DOHH2 (cell line): ENCODE results near the gene YWHAB.

Source experiments
- H3F3A ChIP-seq: fragments of 200-600 bp; sonication (generic), shearing (Covaris generic); 2 replicates; pipeline ENCODE4 v1.6.0; 2016; ENCODE audit warnings: antibody characterized with exemption, mild to moderate bottlenecking; ENCODE audit not compliant: control insufficient read depth, insufficient read depth
- H3K27ac ChIP-seq: fragments of 200-600 bp; sonication (generic); 2 replicates; pipeline ENCODE4 v1.5.1; 2014; ENCODE audit warnings: low read depth, mild to moderate bottlenecking, low read length, moderate library complexity
- H3K27me3 ChIP-seq: fragments of 200-600 bp; sonication (generic); 2 replicates; pipeline ENCODE4 v1.6.1; 2014; ENCODE audit warnings: mild to moderate bottlenecking, low read length, mixed read lengths; ENCODE audit not compliant: control insufficient read depth
- H3K36me3 ChIP-seq: fragments of 200-600 bp; sonication (generic); 2 replicates; pipeline ENCODE4 v1.6.1; 2014; ENCODE audit warnings: mild to moderate bottlenecking, low read length, moderate library complexity, mixed read lengths; ENCODE audit not compliant: control insufficient read depth
- H3K4me1 ChIP-seq: fragments of 200-600 bp; sonication (generic); 2 replicates; pipeline ENCODE4 v1.6.1; 2014; ENCODE audit warnings: mild to moderate bottlenecking, low read length, mixed read lengths; ENCODE audit not compliant: control insufficient read depth
- H3K4me2 ChIP-seq: fragments of 200-600 bp; sonication (generic); 2 replicates; pipeline ENCODE4 v1.6.0; 2014; ENCODE audit warnings: mild to moderate bottlenecking, low read length, moderate library complexity
- H3K4me3 ChIP-seq: fragments of 200-600 bp; sonication (generic); 2 replicates; pipeline ENCODE4 v1.5.1; 2014; ENCODE audit warnings: mild to moderate bottlenecking, low read length, mixed read lengths
- H3K79me2 ChIP-seq: fragments of 200-600 bp; sonication (generic); 2 replicates; pipeline ENCODE4 v1.6.1; 2014; ENCODE audit warnings: mild to moderate bottlenecking, low read length, mixed read lengths; ENCODE audit not compliant: control insufficient read depth
- H3K9me2 ChIP-seq: fragments of 200-600 bp; sonication (generic); replicated peaks from 2 replicates; pipeline ENCODE4 v1.6.1; 2014; ENCODE audit warnings: mild to moderate bottlenecking, low read length, mixed read lengths; ENCODE audit not compliant: control insufficient read depth
- H3K9me3 ChIP-seq: fragments of 200-600 bp; sonication (generic); 2 replicates; pipeline ENCODE4 v1.6.1; 2014; ENCODE audit warnings: antibody characterized with exemption, low read length, mixed read lengths; ENCODE audit not compliant: control insufficient read depth, insufficient read depth
- H4K20me1 ChIP-seq: fragments of 200-600 bp; sonication (generic); 2 replicates; pipeline ENCODE4 v1.6.0; 2014; ENCODE audit warnings: low read depth, mild to moderate bottlenecking, antibody characterized with exemption, low read length, moderate library complexity; ENCODE audit not compliant: control insufficient read depth, insufficient read depth
- EZH2phosphoT487 ChIP-seq: fragments of 200-600 bp; sonication (generic); IDR thresholded peaks from 2 replicates; pipeline ENCODE4 v1.6.1; 2017; ENCODE audit warnings: borderline replicate concordance, mild to moderate bottlenecking, antibody characterized with exemption, low read length, moderate library complexity, mixed read lengths
- TF ChIP-seq, protein P1 (sequence below): fragments of 200-600 bp; sonication (generic); IDR thresholded peaks from one replicate; pipeline ENCODE4 v1.5.1; 2014; ENCODE audit warnings: antibody characterized with exemption, mild to moderate bottlenecking, low read depth, low read length; ENCODE audit not compliant: poor library complexity, severe bottlenecking

The YWHAB gene

DNA sequence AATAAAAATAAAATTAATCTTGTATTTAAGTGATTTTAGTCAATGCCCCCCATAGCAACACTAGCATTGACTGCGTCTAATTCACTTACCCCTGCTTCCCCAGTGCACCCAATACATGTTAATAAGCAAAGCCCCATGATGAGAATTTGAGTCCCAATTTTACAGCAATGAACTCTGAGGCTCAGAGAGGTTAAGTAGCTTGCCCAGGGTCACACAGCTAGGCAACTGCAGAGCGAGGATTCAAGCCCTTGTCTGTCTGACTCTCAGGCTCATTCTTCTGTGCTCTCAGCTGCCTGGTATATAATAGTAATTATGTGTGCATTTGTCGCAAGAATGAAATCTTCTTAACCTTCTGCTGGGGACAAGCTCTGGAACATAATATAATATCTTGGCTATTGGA is 32.8 kb downstream of the YWHAB start:
- Histone ChIP-seq H3K27ac (no peak overlapping the region), H3K36me3 (peaks cover 9% of the 10 kb centered on the region), H4K20me1 (no peaks in the 10 kb centered on the region), H3K79me2 (no peaks in the 10 kb centered on the region), H3K9me3 (no peaks in the 10 kb centered on the region), H3K4me2 (no peak overlapping the region), H3F3A (no peaks in the 10 kb centered on the region), H3K4me3 (no peak overlapping the region), H3K9me2 (no peaks in the 10 kb centered on the region), H3K27me3 (no peaks in the 10 kb centered on the region), H3K4me1 (no peaks in the 10 kb centered on the region)
- TF ChIP-seq, protein P1, sequence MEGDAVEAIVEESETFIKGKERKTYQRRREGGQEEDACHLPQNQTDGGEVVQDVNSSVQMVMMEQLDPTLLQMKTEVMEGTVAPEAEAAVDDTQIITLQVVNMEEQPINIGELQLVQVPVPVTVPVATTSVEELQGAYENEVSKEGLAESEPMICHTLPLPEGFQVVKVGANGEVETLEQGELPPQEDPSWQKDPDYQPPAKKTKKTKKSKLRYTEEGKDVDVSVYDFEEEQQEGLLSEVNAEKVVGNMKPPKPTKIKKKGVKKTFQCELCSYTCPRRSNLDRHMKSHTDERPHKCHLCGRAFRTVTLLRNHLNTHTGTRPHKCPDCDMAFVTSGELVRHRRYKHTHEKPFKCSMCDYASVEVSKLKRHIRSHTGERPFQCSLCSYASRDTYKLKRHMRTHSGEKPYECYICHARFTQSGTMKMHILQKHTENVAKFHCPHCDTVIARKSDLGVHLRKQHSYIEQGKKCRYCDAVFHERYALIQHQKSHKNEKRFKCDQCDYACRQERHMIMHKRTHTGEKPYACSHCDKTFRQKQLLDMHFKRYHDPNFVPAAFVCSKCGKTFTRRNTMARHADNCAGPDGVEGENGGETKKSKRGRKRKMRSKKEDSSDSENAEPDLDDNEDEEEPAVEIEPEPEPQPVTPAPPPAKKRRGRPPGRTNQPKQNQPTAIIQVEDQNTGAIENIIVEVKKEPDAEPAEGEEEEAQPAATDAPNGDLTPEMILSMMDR = no peak
- TF ChIP-seq EZH2phosphoT487 = no peak

GRCh38 chr20:44918761-44919160 is 33.3 kb downstream of the YWHAB start:
- no peak overlapping the region for H3K4me3 ChIP-seq
- H3K36me3 ChIP-seq = peaks cover 4% of the 10 kb centered on the region; the same call in 1 of the 2 replicates
- H3K79me2 ChIP-seq = no peaks in the 10 kb centered on the region
- H3K27ac ChIP-seq = no peak overlapping the region
- no peaks in the 10 kb centered on the region for H3K9me3 ChIP-seq
- no peaks in the 10 kb centered on the region for H4K20me1 ChIP-seq
- no peaks in the 10 kb centered on the region for H3K27me3 ChIP-seq
- H3K9me2 ChIP-seq = no peaks in the 10 kb centered on the region
- no peaks in the 10 kb centered on the region for H3K4me1 ChIP-seq
- H3F3A ChIP-seq = no peaks in the 10 kb centered on the region
- TF ChIP-seq, protein P1 = no peak
- no peak for TF ChIP-seq EZH2phosphoT487
- H3K4me2 ChIP-seq = no peak overlapping the region

- Histone ChIP-seq H3K27ac (no peak overlapping the region), H3K79me2 (no peaks in the 10 kb centered on the region), H3K4me2 (no peak overlapping the region), H3K36me3 (peaks cover 4% of the 10 kb centered on the region; the same call in 1 of the 2 replicates), H3K4me1 (no peaks in the 10 kb centered on the region), H3K27me3 (no peaks in the 10 kb centered on the region), H3K9me3 (no peaks in the 10 kb centered on the region), H3K9me2 (no peaks in the 10 kb centered on the region), H3F3A (no peaks in the 10 kb centered on the region), H3K4me3 (no peak overlapping the region), H4K20me1 (no peaks in the 10 kb centered on the region)
- no peak for TF ChIP-seq EZH2phosphoT487
- TF ChIP-seq, protein P1 = no peak
These were observed 35.9 kb downstream of the YWHAB start for GRCh38 chr20:44921447-44921846.
